HG02852 (cell line): ENCODE measurements around the gene MPPED2.

Experiments used
- ATAC-seq: cut with Tn5 transposase; IDR thresholded peaks from one replicate; pipeline ENCODE4 v1.9.1; 2021; ENCODE audit warnings: mild to moderate bottlenecking, moderate library complexity; ENCODE audit not compliant: unreplicated experiment

The MPPED2 gene

GRCh38 chr11:30488304-30488998 is 97.7 kb downstream of the MPPED2 start:
- ATAC-seq, result no peak

GRCh38 chr11:30487200-30487898 is 98.8 kb downstream of the MPPED2 start:
- ATAC-seq, result no peak

DNA sequence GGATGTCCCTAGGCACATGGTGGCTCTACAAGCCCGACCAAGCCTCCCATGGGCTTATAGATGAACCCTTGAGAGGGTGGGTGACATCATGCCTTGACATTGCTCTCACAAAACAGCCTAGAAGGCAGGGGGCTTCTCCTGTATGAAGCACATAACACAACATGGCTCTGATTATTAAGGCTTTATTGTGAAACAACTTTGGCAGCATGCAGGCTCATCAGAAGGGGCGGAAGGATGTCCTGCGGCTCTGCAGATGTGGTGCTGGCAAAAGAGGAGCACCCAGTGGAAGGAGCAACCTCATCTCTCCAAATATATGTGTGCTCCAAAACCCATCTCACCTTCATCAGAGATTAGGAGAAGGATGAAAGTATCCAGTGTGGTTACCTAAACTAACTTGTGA is 100.4 kb downstream of the MPPED2 start:
- no peak for ATAC-seq

DNA sequence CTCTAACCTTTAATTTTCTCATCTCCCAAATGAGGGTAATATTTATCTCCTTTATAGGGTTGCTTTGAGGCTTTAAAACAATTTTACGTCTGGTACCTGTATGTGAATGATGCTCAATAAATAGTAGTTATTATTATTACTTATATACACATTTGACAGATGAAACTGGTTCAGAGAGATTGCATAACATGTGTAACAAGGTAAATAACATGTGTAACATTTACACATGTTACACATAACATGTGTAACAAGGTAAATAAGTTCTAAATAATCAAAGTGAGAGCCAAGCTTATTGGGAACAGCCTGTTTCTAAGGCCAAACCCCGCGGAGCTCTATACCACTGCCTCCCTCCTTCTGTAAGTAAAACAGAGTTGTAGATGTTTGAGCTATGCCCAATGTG is 100.9 kb downstream of the MPPED2 start:
- no peak for ATAC-seq

DNA sequence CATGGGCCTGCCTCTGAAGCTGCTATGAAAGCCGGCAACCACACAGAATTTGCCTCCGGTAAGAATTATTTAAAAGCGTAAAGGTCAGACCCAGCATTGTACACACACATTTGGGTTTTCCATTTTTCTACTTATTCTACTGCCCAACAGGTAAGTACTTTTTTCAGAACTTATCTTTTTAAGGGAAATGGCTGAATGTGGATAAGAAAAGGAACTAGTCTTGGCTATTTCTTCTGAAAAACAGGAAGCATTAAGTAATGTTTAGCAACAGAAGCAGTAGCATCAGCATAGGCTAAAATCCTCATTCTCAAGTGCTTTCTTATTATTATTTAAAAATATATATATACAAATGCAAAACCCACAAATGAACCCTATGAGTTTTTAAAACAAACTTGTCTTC is 103.1 kb downstream of the MPPED2 start:
- no peak for ATAC-seq

DNA sequence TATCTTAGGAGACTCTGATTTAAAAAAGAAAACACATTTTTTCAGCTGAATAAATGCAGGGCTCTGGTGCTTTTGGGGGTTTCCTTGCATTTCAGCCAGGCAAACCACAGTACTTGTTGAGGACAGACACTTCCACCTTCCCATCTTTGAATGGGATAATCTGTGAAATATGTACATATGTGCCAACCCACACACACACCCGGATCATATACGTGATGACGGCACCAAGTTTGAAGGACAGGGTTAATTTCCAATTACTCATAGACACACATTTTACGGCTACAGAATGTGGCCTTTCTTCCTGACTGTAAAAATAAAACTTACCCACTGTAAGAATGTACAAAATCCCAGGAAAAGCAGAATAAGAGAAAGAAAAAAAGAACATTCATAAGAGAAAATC is 104.4 kb downstream of the MPPED2 start:
- ATAC-seq, result no peak

GRCh38 chr11:30481330-30481729 is 104.8 kb downstream of the MPPED2 start:
- ATAC-seq, result no peak

- no peak for ATAC-seq
These were observed 106.3 kb downstream of the MPPED2 start for GRCh38 chr11:30479899-30480298.

DNA sequence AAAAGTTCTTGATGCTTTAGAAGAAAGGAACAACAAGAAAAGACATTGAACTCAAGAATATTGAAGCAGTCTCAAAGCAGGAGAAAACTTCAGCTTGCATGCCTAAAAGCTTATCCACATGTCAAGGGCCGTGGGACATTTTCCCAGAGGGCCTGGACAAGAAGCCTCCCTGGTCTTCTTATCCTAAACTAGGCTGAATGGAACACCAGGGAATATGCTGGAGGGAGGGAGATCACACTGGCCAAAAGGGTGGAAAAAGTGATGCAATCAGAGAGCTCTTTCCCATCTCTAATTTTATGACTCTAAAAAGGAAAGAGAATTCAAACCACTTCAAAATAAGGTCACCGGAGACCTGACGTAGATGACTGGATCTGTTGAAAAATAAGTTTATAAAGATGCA is 107.2 kb downstream of the MPPED2 start:
- ATAC-seq, result no peak

DNA sequence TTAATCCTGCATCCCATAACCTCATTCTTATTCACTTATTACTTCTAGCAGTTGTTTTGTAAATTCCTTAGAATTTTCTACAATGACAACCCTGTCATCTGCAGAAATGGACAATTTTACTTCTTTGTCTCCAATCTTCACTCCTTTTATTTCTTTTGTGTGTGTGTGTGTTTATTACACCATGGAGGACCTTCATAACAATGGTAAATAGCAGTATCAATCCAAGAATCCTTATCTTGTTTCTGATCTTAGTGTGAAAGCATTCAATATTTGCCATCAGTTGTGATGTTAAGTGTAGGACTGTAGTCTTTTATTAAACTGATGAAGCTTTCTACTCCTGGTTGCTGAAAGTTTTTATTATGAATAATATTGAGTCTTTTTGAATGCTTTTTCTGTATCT is 109.1 kb downstream of the MPPED2 start:
- no peak for ATAC-seq

DNA sequence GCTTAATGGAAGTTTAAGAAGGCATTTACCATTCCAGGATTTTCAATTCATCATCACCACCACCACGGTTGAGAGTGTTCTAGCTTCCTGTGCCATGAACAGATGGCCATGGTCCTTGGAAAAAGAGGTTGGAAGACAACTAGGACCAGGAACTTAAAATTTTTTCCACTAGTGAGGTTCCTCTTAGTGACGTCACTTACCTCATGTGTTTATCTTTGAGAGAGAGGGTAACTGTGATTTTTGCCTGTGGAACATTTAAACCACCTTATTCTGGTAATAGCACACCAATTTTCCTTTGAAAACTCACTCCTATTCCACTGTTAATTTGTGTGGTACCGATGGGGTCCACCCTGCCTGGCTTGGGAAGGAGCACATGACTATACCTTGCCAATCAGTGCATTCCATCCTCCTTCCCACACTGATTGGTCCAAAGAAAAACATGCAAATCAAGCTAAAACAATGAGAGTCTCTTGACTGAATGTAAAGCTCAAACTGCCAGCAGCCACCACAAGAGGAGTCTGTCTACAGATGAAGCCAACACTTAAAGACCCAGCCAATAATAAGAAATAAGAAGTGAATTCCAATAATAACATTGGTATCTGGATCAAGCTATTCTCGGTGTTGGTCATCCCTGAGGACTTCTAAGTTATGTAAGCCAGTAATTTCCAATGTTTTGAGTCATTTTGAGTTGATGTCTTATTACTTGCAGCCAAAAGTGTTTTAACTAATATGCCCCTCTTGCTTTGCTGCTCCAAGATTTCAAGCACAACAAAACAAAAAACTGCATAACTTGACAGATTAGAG is 111.8 kb downstream of the MPPED2 start:
- no peak for ATAC-seq

- no peak for ATAC-seq
These were observed 114.9 kb downstream of the MPPED2 start for GRCh38 chr11:30471244-30471643.

DNA sequence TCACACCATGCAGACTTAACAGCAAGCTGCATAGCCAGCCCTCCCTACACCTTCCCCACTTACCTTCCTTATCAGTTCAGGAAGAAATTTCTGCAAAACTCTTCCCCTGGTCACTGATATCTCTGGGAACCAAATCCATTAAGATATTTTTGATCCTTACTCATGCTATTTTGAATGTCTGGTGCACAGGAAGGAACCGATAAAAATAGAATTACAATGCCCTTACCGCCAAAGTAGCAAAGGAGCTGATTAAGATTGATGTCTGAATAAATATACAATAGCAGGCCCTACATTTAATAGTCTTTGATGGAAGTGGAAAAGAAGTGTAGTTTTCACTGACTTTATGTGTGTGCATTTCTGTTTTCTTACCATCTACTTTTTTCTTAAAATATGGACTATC is 117.3 kb downstream of the MPPED2 start:
- no peak for ATAC-seq

DNA sequence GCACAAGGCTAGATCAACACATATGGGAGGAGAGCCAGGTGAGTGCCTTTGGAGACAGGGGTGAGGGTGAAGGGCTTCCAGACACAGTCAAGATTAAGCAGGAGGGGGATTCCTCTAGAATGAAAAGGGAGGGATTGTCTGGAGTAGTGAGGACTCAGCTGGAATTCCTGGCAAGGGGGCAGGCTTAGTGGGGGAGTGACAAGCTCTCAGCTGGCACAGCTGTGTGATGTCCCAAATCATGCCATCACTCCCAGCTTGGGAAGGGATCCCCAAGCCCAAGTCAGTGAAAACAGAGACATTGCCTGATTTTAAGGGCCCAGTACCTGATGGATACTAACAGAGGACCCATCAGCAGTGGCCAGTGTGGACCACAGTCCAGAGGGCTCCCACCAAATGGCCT is 119.0 kb downstream of the MPPED2 start:
- no peak for ATAC-seq

DNA sequence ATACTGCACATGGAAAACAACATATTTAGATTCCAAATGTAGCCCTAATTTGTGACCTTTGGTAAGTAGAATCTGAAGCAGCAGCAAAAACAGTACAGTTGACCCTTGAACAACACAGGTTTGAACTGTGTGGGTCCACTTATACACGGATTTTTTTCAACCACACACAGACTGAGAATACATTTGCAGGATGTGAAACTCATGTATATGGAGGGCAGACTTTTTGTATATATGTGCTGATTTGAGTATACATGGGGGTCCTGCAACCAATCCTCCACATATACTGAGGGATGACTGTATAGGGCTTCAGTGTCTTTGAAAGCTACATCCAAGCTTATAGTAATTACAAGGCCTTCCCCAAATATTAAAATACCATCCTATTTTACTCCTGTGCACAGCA is 120.5 kb downstream of the MPPED2 start:
- ATAC-seq, result no peak

- no peak for ATAC-seq
These were observed 121.0 kb downstream of the MPPED2 start for GRCh38 chr11:30465192-30465591.

- no peak for ATAC-seq
These were observed 122.9 kb downstream of the MPPED2 start for GRCh38 chr11:30463266-30463665.

DNA sequence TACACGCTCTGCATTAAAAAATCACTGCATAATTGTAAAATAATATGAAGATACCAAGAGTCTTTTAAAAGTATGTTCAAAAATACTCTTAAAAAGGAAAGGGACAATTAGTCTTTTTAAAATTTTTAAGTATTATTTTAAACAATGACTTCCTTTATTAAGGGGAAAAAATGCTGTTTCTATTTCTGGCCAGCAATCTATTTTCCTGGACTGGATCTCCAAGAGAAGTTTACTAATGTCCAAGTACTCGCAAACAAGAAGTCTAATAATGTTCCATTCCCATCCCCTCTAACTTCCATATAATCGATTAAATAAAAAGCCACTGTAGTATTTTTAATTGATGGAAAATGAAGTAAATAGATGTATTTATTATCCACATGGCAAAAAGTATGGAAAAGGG is 123.7 kb downstream of the MPPED2 start:
- no peak for ATAC-seq

DNA sequence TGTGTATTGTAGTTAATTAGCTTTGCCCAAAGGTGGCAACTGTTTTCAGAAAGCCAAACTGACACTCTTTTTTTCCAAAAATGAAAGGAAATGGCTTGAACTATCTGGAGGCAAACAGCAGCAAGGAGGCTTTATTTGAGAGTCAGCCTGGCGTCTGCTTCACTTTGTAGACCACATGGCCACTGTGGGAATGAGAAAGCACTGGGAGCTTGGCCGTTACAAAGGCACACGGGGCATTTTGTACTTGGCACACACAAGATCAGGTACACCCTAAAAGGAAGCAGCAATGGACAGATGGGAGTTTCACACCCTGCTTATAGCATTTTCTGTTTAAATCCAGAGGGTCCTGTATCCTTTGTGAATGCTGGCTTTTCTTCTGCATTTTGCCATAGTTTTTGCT is 126.3 kb downstream of the MPPED2 start:
- ATAC-seq, result no peak

DNA sequence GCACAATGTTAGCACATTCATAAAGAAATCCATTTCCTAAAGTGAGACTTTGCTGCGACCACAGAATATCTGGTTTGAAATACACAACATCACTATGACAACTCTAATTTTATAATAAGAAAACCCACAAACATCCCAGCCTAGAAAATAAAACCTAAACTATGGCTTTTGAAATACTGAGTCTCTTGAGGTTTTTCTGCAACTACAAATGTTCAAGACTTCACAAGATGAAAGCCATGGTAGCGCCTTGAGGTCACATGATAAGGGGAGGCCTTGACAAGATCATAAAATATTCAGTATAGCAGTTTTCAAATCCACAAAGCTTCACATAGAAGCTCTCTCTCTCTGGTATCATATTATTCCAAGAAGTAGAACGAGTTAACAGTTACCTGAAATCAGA is 126.8 kb downstream of the MPPED2 start:
- no peak for ATAC-seq

DNA sequence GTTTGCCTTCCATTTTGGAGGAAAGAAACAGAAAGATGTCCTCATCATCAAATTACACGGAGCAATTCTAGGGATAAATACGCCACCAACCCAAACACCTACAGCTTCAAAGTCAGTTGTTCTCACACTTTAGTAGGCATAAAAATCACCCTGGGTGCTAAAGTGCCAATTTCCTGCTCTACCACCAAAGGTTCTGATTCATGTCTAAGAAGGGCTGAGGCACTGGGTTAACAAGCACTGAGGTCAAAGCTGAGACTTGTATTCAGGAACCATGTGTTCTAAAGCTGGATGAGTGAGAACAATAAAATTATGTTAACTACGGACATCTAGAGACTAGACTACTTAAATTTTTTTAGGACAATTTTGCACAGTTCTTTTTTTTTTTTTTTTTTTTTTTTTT is 127.6 kb downstream of the MPPED2 start:
- no peak for ATAC-seq

- ATAC-seq, result no peak
These were observed 129.1 kb downstream of the MPPED2 start for GRCh38 chr11:30457087-30457486.
